GM12875 (cell line): ENCODE results near the gene USP24.

ENCODE experiments used
- H3K4me3 ChIP-seq: one replicate; pipeline ENCODE4 v1.5.1; 2011; ENCODE audit warnings: low read depth, low read length, control low read depth
- CTCF ChIP-seq: IDR thresholded peaks from 2 replicates; pipeline ENCODE4 v1.5.1; 2011; ENCODE audit warnings: low read depth, mild to moderate bottlenecking, control low read depth, inconsistent platforms, low read length, moderate library complexity, borderline replicate concordance; ENCODE audit not compliant: insufficient read depth

The USP24 gene

GRCh38 chr1:55168353-55168752 lies 46.8 kb downstream of the USP24 start:
- no peak overlapping the region for H3K4me3 ChIP-seq
- TF ChIP-seq CTCF, result no peak

DNA sequence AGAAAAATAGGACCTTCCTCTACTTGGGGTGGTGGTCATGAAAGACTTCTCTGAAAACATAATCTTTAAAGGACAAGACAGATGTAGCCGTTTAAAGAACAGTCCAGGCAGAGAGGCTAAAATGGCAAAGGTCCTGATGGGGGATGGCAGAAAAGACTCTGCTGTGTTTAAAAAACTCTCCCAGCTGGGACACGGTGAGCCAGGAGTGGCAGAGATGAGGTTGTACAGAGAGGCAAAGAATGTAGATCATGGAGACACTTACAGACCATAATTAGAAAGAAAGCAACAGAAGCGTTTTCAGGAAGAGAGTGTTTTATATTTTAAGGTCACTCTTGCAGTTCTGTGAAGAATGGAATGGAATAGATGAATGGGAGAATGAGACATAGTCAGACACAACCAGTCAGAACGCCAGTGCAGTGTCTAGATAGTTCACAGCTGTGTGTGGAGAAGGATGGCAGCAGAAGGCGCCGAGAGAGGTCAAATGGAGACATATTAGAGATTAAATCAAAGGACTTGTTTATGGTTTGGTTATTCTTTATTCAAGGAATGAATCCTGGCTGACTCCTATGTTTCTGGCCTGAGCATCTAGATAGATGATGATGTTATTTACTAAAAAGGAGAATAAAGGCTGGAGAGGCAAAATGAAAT lies 47.8 kb downstream of the USP24 start:
- TF ChIP-seq CTCF, result no peak
- H3K4me3 ChIP-seq, result no peak overlapping the region

DNA sequence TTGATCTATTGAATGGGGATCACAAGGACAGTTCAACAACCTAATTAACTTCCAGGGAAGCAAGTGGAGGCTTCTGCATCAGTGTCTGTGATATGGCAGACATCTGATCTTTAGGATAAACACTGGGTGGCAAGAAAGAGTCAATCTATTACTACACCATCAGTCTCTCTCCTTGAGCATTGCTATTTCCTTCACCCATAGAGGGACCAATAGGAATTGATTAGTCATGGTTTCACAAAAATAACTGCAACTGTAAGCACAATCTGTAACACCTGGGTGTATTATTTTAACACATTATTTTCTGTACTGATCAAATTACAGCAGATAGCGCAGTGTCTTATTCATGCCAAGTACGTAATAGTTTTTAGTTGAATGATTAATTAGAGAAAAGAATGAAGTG lies 50.3 kb downstream of the USP24 start:
- no peak for TF ChIP-seq CTCF
- no peak overlapping the region for H3K4me3 ChIP-seq

DNA sequence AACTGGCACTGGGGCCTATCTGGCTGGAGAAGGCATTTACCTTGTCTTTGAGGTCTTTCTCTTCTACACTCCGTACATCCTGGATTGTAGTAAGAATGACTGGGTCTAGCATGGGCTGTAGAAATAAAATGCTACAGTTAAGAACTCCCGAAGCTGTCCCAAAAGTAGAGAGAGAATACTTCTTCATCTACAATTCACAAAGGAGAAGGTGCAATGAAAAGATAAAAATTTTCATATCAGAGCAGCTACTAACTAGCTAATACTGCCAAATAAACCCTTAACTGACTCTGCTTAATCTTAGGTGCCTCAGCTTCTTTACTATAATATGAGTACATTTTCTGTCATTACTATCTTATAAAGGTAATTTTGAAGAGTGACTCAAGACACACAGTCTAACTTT lies 55.6 kb downstream of the USP24 start:
- TF ChIP-seq CTCF, result no peak
- H3K4me3 ChIP-seq, result no peak overlapping the region

DNA sequence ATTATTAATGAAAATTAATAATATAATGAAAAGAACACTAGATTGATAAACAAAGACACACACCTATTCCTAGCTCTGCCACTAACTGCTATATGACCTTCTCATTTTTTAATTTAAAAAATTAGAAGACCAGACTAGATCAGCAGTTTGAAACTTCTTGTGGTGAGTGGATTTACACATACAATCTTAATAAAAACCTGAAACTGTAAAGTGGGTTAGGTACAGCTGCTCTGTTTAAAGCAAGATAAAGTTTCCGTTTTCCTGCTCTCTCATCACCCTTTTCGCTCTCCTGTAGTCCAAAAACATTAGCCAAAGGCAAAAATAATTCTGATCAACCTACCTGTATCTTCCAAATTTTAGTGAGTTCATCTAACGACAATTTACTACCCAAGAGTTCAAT lies 58.6 kb downstream of the USP24 start:
- no peak overlapping the region for H3K4me3 ChIP-seq
- TF ChIP-seq CTCF, result no peak

DNA sequence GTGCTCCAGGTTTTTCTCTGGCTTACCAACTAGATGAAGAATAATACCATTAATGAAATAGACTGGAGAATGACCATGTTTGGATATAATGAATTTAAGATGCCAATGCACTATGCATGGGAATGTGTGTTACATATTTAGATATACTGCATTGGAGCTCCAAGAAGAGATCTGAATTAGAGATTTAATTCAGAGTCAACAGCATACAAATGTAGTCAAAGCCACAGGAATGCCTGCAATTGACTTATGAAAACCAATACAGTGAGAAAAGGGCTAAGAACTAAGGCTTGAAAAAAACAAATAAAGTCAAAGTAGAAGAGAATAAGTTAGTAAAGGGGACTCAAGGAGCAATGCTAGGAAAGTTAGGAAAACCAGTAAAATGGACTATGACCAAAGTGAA lies 59.1 kb downstream of the USP24 start:
- no peak for TF ChIP-seq CTCF
- H3K4me3 ChIP-seq, result no peak overlapping the region

DNA sequence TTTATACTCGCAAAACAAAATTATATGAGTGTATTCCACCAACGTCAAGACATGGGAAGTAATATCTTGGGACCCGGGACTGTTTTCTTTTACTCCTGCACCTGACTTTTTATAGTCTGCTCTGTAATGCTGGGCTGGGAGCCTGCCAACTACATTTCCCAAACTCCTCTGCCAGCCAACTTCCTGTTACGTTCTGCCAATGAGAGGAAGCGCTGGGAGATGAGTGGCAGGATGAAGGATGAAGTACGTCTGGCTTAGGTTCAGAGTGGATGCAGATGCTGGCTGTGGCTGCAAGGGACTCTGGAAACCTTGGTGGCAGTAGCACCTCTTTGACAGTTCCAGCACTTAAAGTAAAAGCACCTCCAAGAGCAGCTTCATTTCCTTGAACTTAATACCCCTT lies 59.6 kb downstream of the USP24 start:
- TF ChIP-seq CTCF, result no peak
- no peak overlapping the region for H3K4me3 ChIP-seq
